ENCODE measurements around the gene PGAP2.
"Not testable (repeated sequence)": the region's sequence is repeated elsewhere in the genome, so short reads cannot be mapped to it uniquely, and the experiment has no call there.

Gene PGAP2

GRCh38 chr11:3782963-3783362 is 25.4 kb upstream of the PGAP2 start:
- TF ChIP-seq CTCF (IDR thresholded peaks at IDR 0.05; ENCODE audit: low read length, missing control alignments) = no peak
- no peak overlapping the region for H3K4me3 ChIP-seq (replicated peaks; ENCODE audit: low read depth, low read length)
- no peak for DNase-seq (ENCODE audit: low read depth)

- TF ChIP-seq CTCF (IDR thresholded peaks at IDR 0.05; ENCODE audit: low read length, missing control alignments) = no peak
- no peak overlapping the region for H3K4me3 ChIP-seq (replicated peaks; ENCODE audit: low read depth, low read length)
- no peak for DNase-seq (ENCODE audit: low read depth)
Observed at GRCh38 chr11:3783611-3784010, 24.7 kb upstream of the PGAP2 start.

- no peak for TF ChIP-seq CTCF (IDR thresholded peaks at IDR 0.05; ENCODE audit: low read length, missing control alignments)
- H3K4me3 ChIP-seq (replicated peaks; ENCODE audit: low read depth, low read length) = no peak overlapping the region
Observed at GRCh38 chr11:3786781-3787428, 21.5 kb upstream of the PGAP2 start.

GRCh38 chr11:3794387-3794786 is 14.0 kb upstream of the PGAP2 start:
- not testable (repeated sequence) for DNase-seq (ENCODE audit: low read depth); H3K4me3 ChIP-seq (replicated peaks; ENCODE audit: low read depth, low read length)

More at GRCh38 chr11:3786781-3787428, 21.5 kb upstream of the PGAP2 start:
- DNase-seq (ENCODE audit: low read depth) = peak; percentile 20

- no peak for TF ChIP-seq CTCF (IDR thresholded peaks at IDR 0.05; ENCODE audit: low read length, missing control alignments)
- no peak for DNase-seq (ENCODE audit: low read depth)
- peak overlapping the region; percentile 82 for H3K4me3 ChIP-seq (replicated peaks; ENCODE audit: low read depth, low read length)
Observed at GRCh38 chr11:3795131-3796001, 13.0 kb upstream of the PGAP2 start.

GRCh38 chr11:3796002-3796311 is 12.4 kb upstream of the PGAP2 start:
- peak overlapping the region; percentile 82 for H3K4me3 ChIP-seq (replicated peaks; ENCODE audit: low read depth, low read length)
- DNase-seq (ENCODE audit: low read depth) = no peak
- TF ChIP-seq CTCF (IDR thresholded peaks at IDR 0.05; ENCODE audit: low read length, missing control alignments) = no peak

- DNase-seq (ENCODE audit: low read depth) = no peak
Observed at GRCh38 chr11:3796346-3796745, 12.0 kb upstream of the PGAP2 start.

More at GRCh38 chr11:3796346-3796745, 12.0 kb upstream of the PGAP2 start:
- no peak for TF ChIP-seq CTCF (IDR thresholded peaks at IDR 0.05; ENCODE audit: low read length, missing control alignments)
- H3K4me3 ChIP-seq (replicated peaks; ENCODE audit: low read depth, low read length) = peak overlapping the region; percentile 82

All from fibroblast of pulmonary artery (primary cell).